22Rv1 (cell line): Measurements from ENCODE around the gene ACOT7.

Source experiments
- H3K27ac ChIP-seq: fragments of 450-650 bp; 2 replicates; pipeline ENCODE4 v1.5.1; 2017
- ZFX ChIP-seq: fragments of 450-650 bp; IDR thresholded peaks from 2 replicates; pipeline ENCODE4 v1.6.1; 2017; ENCODE audit warnings: antibody characterized with exemption, borderline replicate concordance
- TF ChIP-seq, protein P1 (sequence below): fragments of 450-650 bp; IDR thresholded peaks from 2 replicates; pipeline ENCODE4 v1.5.1; 2017; ENCODE audit warnings: mild to moderate bottlenecking

Gene ACOT7

DNA sequence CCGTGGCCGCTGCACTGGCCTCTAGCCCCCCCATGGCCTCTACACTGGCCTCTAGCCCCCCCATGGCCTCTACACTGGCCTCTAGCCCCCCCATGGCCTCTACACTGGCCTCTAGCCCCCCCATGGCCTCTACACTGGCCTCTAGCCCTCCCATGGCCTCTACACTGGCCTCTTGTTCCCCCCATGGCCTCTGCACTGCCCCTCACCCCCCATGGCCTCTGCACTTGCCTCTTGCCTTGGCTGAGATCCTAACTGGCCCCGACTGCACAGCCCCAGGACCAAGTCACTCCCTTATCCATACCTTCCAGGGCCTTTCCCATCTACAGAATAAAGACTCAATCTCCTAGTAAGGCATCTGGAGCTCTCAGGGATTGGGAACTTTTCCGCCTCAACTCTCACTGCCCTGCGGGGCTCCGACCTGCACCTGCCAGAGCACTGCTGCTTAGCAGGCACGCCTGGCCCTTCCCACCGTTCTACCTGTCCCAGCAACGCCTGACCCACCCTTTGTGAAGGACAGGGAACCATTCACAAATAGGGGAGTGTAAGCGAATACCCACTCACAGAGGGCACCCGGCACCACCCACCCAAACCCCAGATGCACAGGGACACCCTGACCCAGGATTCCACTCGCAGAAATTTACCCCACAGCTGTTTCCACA is 38.8 kb downstream of the ACOT7 start:
- TF ChIP-seq, protein P1, sequence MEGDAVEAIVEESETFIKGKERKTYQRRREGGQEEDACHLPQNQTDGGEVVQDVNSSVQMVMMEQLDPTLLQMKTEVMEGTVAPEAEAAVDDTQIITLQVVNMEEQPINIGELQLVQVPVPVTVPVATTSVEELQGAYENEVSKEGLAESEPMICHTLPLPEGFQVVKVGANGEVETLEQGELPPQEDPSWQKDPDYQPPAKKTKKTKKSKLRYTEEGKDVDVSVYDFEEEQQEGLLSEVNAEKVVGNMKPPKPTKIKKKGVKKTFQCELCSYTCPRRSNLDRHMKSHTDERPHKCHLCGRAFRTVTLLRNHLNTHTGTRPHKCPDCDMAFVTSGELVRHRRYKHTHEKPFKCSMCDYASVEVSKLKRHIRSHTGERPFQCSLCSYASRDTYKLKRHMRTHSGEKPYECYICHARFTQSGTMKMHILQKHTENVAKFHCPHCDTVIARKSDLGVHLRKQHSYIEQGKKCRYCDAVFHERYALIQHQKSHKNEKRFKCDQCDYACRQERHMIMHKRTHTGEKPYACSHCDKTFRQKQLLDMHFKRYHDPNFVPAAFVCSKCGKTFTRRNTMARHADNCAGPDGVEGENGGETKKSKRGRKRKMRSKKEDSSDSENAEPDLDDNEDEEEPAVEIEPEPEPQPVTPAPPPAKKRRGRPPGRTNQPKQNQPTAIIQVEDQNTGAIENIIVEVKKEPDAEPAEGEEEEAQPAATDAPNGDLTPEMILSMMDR, result no peak
- TF ChIP-seq ZFX, result no peak
- H3K27ac ChIP-seq, result no peak overlapping the region

DNA sequence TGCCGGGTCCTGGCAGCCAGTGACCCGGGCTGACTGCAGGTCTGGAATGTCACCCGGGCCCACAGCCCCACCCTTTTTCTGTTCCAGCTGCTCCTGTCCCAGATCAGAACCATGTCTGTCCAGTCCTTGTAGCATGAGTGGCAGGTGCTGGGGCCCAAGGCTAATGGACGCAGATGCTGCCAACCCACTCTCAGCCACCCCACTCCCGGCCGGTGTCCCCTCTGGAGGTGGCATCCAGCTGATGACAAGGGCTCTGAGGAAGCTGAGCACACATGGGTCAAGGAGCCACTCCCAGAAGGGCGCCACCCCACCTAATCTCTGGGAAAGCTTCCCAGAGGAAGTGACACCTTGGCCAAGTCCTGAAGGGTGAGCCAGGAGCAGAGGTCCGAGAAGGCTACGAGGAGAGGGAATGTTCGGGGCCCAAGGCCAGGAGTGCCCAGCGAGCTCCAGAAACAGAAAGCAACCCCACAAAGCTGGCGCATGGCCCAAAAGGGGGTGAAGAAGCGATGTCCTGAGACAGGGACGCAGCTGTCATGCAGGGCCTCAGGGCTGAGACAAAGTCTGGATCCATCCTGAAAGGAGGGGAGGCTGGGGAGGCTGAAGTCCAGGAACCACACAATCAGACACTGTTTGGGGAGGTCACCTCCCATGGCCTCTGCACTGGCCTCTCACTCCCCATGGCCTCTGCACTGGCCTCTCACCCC is 39.5 kb downstream of the ACOT7 start:
- TF ChIP-seq, protein P1, result no peak
- no peak for TF ChIP-seq ZFX
- no peak overlapping the region for H3K27ac ChIP-seq

DNA sequence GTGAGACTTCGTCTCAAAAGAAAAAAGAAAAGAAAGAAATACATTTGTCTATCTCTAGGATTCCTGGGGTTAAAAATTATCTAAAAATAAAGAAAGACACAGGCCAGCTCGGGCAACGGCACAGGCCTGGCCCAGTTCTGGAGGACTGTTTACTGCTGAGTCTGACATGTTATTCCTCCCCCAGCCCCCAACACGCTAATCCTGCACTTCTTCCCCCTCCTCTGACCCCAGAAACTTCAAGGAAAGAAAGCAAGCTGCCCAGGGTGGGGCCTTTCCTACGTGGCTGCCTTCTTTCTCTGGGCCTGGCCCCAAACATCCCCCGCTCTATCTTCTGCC is 40.0 kb downstream of the ACOT7 start:
- TF ChIP-seq ZFX, result no peak
- TF ChIP-seq, protein P1, result no peak
- H3K27ac ChIP-seq, result no peak overlapping the region

DNA sequence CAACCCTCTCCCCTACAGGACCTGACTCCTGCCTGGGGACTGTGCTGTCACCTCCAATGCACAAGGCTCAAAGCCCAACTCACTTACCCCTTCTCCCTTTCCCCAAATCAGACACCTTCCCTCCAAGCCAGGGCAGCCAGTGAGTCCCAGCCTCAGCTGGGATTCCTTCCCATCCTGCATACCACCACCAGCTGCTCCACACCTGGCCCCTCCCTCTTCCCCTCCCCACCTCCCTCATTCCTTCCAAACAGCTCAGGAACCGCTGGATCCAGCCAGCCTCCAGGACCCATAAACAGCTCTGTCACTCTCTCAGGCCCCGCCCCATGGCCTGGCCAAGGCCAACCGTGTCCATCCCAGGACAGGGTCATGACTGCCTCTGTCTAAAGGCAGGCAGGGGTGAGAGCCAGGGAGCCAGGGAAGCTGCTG is 41.4 kb downstream of the ACOT7 start:
- H3K27ac ChIP-seq, result no peak overlapping the region
- TF ChIP-seq, protein P1, result no peak
- no peak for TF ChIP-seq ZFX

DNA sequence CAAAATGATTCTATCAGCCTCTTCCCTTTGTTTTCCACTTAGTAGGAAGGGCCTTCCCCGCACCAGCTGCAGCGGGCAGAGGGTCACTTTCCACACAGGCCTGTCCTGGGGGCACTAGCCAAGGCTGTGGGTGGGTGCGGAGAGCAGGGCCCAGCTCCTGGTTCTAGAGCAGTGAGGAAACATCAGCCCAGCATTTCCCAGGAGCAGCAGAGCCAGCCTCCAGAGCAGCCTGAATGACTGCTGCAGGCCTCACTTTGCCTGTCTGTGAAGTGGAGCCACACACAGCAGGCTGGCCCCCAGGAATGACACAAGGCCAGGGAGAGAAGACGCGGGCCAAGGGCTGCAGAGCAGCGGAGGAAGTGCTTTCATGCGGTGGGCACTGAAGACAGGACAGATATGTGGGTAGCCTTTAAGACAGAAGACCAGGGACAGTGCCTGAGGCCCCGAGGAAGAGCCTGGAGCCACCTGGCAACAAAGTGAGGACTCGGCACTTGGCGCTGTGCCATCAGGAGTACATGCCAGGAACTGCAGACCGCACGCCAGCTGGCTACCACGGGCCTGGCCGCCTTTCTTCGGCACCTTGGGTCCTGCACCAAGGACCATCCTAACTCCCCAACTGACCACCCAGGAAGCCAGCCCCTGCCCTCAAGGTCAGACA is 42.0 kb downstream of the ACOT7 start:
- no peak overlapping the region for H3K27ac ChIP-seq
- TF ChIP-seq ZFX, result no peak
- TF ChIP-seq, protein P1, result no peak

DNA sequence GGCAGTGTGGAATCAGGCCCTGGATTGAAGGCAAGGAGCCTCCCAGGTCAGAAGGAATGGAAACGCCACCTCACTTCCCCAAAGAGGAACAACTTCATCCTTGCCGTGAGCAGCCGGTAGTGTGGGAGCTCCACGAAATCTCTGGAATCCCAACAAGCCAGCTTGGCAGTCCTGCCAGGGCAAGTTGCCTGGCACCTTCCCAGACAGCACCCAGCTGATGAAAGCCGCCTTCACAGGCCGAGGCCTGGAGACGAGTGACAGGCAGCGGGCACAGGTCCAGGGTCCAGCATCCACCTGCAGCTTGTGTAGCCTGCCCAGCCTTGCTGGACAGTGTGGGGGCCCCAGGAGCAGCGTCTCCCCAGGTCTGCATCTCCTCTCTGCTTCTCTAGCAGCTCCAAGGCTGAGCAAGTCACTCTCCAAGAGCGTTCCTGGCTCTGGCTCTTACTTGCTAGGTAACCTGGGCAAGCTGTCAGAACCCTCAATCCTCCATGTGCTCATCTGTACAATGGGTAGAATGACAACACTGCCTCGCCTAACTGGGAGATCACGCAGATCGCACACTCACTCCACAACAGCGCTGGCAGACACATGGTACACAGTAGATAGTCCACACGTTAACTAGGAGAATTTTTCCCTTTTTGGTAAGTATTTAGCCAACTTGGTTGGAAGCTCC is 43.0 kb downstream of the ACOT7 start:
- TF ChIP-seq ZFX, result no peak
- TF ChIP-seq, protein P1, result no peak
- H3K27ac ChIP-seq, result no peak overlapping the region
